KMS-11 (cell line): ENCODE measurements around the gene RAB11FIP3.

Source experiments
- H2AFZ ChIP-seq: fragments of 200-600 bp; sonication (generic); 2 replicates; pipeline ENCODE4 v1.6.1; 2016; ENCODE audit warnings: antibody characterized with exemption, mixed run types, low read depth
- H3K27ac ChIP-seq: fragments of 200-600 bp; sonication (generic); 2 replicates; pipeline ENCODE4 v1.6.1; 2016; ENCODE audit warnings: mild to moderate bottlenecking, mixed run types
- H3K27me3 ChIP-seq: fragments of 200-600 bp; sonication (generic); 2 replicates; pipeline ENCODE4 v1.6.1; 2017; ENCODE audit warnings: mild to moderate bottlenecking, low read depth, mixed run types, moderate library complexity; ENCODE audit not compliant: insufficient read depth
- H3K36me3 ChIP-seq: fragments of 200-600 bp; sonication (generic); 2 replicates; pipeline ENCODE4 v1.6.1; 2017; ENCODE audit warnings: mild to moderate bottlenecking, mixed run types; ENCODE audit not compliant: insufficient read depth
- H3K4me1 ChIP-seq: fragments of 200-600 bp; sonication (generic); 2 replicates; pipeline ENCODE4 v1.6.1; 2016; ENCODE audit warnings: mild to moderate bottlenecking, low read depth, mixed run types; ENCODE audit not compliant: poor library complexity, severe bottlenecking
- H3K4me2 ChIP-seq: fragments of 200-600 bp; sonication (generic); 2 replicates; pipeline ENCODE4 v1.7.0; 2016; ENCODE audit warnings: mild to moderate bottlenecking, mixed run types
- H3K4me3 ChIP-seq: fragments of 200-600 bp; sonication (generic); IDR thresholded peaks from 2 replicates; pipeline ENCODE4 v1.6.1; 2017; ENCODE audit warnings: low read depth, low read length, mixed read lengths; ENCODE audit not compliant: insufficient read depth
- H3K79me2 ChIP-seq: fragments of 200-600 bp; sonication (generic); 2 replicates; pipeline ENCODE4 v1.6.1; 2016; ENCODE audit warnings: low read depth, mixed run types; ENCODE audit not compliant: insufficient read depth
- H3K9ac ChIP-seq: fragments of 200-600 bp; sonication (generic); 2 replicates; pipeline ENCODE4 v1.6.1; 2016; ENCODE audit warnings: mild to moderate bottlenecking, mixed run types
- H4K20me1 ChIP-seq: fragments of 200-600 bp; sonication (generic); 2 replicates; pipeline ENCODE4 v1.6.1; 2016; ENCODE audit warnings: mild to moderate bottlenecking, mixed run types; ENCODE audit not compliant: insufficient read depth
- TF ChIP-seq, protein P1 (sequence below): fragments of 200-600 bp; sonication (generic); conservative IDR thresholded peaks from 2 replicates; pipeline ENCODE4 v1.6.1; 2017; ENCODE audit warnings: low read depth, mild to moderate bottlenecking, antibody characterized with exemption, low read length, moderate library complexity, mixed read lengths

The RAB11FIP3 gene

DNA sequence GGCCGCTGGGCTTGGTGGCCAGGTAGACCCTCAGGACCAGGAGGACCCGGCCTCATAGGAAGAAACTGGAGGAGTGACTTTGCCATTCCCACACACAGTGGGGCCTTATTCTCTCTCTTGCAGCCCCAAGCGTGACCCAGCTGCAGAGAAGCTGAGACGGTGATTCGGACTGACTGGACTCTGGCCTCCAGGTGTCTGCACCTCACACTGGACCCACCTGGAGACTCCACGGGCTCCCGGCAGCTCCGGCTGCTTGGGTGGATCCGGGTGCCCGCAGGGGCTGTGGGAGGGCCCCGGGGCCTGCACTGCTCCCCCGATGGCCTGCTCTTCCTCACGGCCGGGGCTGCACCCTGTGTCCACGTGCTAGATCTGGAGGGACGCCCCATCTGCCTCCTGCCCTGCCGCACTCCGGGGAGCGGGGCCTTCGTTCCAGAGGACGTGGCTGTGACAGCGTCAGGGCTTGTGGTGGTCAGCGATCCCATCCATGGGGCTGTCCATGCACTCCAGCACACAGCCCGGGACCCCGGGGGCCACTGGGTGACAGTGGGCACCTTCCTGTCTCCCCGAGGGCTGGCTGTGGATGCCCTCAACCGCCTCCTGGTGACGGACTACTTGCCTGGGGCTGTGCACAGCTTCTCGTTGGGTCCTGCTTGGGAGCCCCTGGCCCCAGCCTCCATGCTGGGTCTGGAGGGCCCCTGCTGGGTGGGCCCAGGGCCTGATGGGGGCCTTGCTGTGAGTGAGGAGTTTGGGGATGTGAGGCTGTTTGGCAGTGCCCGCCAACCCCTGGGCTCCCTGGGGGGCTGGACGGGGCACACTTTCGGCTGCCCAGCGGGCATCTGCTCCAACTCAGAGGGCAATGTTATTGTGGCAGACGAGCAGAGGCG lies 142.2 kb downstream of the RAB11FIP3 start:
- Histone ChIP-seq H3K9ac (peak overlapping the region; percentile 37; the same call in 1 of the 2 replicates), H3K4me1 (peaks cover 30% of the 10 kb centered on the region), H2AFZ (peak overlapping the region; percentile 44; the same call in 1 of the 2 replicates), H3K27ac (peak overlapping the region; percentile 61), H3K4me2 (peak overlapping the region; percentile 73), H4K20me1 (no peaks in the 10 kb centered on the region), H3K79me2 (peaks cover 9% of the 10 kb centered on the region; the same call in 1 of the 2 replicates), H3K27me3 (peaks cover 2% of the 10 kb centered on the region; the same call in 1 of the 2 replicates), H3K36me3 (no peaks in the 10 kb centered on the region), H3K4me3 (no peak overlapping the region)
- TF ChIP-seq, protein P1, sequence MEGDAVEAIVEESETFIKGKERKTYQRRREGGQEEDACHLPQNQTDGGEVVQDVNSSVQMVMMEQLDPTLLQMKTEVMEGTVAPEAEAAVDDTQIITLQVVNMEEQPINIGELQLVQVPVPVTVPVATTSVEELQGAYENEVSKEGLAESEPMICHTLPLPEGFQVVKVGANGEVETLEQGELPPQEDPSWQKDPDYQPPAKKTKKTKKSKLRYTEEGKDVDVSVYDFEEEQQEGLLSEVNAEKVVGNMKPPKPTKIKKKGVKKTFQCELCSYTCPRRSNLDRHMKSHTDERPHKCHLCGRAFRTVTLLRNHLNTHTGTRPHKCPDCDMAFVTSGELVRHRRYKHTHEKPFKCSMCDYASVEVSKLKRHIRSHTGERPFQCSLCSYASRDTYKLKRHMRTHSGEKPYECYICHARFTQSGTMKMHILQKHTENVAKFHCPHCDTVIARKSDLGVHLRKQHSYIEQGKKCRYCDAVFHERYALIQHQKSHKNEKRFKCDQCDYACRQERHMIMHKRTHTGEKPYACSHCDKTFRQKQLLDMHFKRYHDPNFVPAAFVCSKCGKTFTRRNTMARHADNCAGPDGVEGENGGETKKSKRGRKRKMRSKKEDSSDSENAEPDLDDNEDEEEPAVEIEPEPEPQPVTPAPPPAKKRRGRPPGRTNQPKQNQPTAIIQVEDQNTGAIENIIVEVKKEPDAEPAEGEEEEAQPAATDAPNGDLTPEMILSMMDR = no peak

DNA sequence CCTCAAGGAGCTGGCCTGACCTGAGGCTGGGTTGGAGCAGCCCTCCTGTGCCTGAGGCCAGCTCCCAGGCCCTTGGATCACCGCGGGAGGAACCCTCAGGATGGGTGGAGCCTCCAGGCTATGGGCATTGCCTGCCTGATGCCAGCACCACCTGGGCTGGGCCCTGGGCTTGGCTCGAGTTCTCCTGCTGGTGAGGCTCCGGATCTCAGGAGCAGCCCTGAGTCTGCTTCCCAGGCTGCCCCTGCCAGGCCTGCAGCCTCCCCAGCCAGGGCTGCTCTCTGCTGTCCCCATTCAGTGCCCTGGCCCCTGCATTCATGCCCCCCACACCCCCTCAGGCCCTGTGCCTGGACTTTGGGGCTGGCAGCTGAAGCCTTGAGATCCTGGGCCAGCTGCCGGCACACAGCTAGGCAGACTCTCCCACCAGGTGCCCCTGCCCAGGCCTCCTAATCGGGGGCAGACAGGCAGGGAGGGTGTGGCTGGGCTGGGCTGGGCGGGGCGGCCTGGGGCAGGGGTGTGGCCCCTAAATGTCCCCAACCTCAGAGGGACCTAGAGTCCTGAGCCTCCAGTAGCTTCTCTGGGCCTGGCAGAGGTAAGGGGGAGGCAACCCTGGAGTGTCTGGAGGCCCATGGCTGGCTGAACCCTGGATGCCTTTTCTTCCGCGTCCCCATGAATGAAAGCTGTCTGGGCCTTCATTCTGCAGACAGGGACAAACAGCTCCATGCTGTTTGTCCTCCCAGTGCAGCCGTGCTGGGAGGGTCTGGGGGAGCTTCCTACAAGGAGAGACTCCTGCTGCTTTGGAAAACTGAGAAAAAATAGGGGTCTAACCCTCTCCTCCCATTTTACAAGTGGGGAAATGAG lies 143.2 kb downstream of the RAB11FIP3 start:
- Histone ChIP-seq H4K20me1 (no peaks in the 10 kb centered on the region), H3K4me1 (peaks cover 30% of the 10 kb centered on the region), H2AFZ (peak overlapping the region; percentile 56; the same call in 1 of the 2 replicates), H3K4me2 (peak overlapping the region; percentile 62), H3K36me3 (no peaks in the 10 kb centered on the region), H3K27me3 (no peaks in the 10 kb centered on the region), H3K4me3 (no peak overlapping the region), H3K27ac (no peak overlapping the region), H3K79me2 (peaks cover 9% of the 10 kb centered on the region; the same call in 1 of the 2 replicates), H3K9ac (peak overlapping the region; percentile 55; the same call in 1 of the 2 replicates)
- TF ChIP-seq, protein P1 = no peak

DNA sequence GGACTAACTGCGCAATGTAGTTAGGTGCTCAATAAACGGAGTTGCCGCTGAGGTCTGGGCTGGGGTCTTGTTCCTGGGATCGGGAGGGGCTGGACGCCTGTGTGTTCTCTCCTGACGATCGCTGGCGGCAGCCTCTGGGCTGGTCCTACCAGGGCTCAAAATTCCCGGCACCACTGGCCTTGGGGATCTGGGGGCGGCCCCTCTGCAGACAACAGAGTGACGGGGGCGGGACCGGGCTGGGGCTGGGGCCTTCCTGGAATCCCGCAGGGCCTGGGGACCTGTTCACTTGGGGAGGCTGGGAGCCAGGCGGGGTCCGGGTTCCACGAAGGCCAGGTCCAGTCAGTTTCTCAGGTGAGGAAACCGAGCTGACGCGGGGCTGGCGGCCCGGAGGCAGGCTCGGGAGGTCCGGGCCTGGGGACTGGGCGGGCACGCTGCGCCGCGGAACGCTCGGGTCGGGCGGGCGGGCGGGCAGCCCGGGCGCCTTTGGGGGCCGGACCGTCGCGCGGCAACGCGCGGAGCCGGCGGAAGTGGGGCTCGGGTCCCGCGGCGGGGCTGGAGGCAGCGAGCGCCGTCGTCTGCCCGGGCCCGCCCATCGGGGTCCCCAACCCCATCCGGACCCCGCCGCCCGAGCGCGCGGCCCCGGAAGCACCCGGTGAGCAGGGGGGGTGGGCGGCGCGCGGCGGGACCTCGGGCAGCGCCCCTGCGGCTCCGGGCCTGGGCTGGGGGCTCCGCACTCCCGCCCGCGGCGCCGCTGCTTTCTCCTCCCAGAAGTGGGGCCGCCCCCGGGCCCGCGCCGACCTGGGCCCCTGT lies 144.2 kb downstream of the RAB11FIP3 start, which contains the start of gene PIGQ:
Gene PIGQ (plus strand): TSS at position 524 of the 810 bp plus-strand sequence. CDS start 4,107 bp downstream, outside the sequence.
- no peak within 1 kb of the TSS for H3K4me3 ChIP-seq
- H3K36me3 ChIP-seq = no peaks in the 10 kb centered on the region
- H4K20me1 ChIP-seq = no peaks in the 10 kb centered on the region
- peaks cover 9% of the 10 kb centered on the region; the same call in 1 of the 2 replicates for H3K79me2 ChIP-seq
- peak within 1 kb of the TSS; percentile 75 for H3K9ac ChIP-seq
- peak within 1 kb of the TSS; percentile 34; the same call in 1 of the 2 replicates for H3K27ac ChIP-seq
- H3K4me2 ChIP-seq = peak within 1 kb of the TSS; percentile 67
- TF ChIP-seq, protein P1 = no peak
- H3K4me1 ChIP-seq = peaks cover 30% of the 10 kb centered on the region
- peak within 1 kb of the TSS; percentile 56 for H2AFZ ChIP-seq
- H3K27me3 ChIP-seq = no peaks in the 10 kb centered on the region
